Ovary (tissue), 9 donors: ENCODE measurements around the gene HPSE. TPM values are rescaled to one million over a fixed set of nuclear protein-coding genes. Genes with fewer than 3 reads are reported as not detected.

ENCODE experiments used
- DNase-seq, 5 donors: peaks; one replicate each; pipeline ENCODE4 v3.0.0-alpha.2; 2019 to 2020
- H3K27ac ChIP-seq, 2 donors: fragments of 200-600 bp; one replicate each; pipeline versions ENCODE4 v1.5.1 to v1.8.0; 2019 to 2022
- H3K27me3 ChIP-seq: fragments of 200-600 bp; one replicate; pipeline ENCODE4 v1.8.0; 2022
- H3K36me3 ChIP-seq: fragments of 200-600 bp; sonication (generic); one replicate; pipeline ENCODE4 v1.5.1; 2019
- H3K4me1 ChIP-seq: one replicate; pipeline ENCODE4 v1.8.1; 2013; ENCODE audit warnings: mild to moderate bottlenecking, moderate library complexity; ENCODE audit not compliant: insufficient read depth
- H3K4me3 ChIP-seq: fragments of 200-600 bp; sonication (generic); one replicate; pipeline ENCODE4 v1.5.1; 2017
- H3K9me3 ChIP-seq, 2 donors: fragments of 200-600 bp in 1 of 2; sonication (generic) in 1 of 2; one replicate each; pipeline versions ENCODE4 v1.5.1 to v1.8.1; 2013 to 2019; ENCODE audit warnings: mild to moderate bottlenecking in 1 of 2, moderate library complexity in 1 of 2
- CTCF ChIP-seq, 3 donors: fragments of 450-650 bp in 2 of 3; fragments of 200-600 bp in 1 of 3; IDR thresholded peaks; one replicate each; pipeline versions ENCODE4 v1.5.1 to v1.8.0; 2016 to 2022; ENCODE audit warnings: antibody characterized with exemption in 3 of 3, mild to moderate bottlenecking in 1 of 3
- EP300 ChIP-seq: sonication (generic); formaldehyde crosslinking; IDR thresholded peaks from one replicate; pipeline ENCODE4 v1.6.1; 2017; ENCODE audit warnings: antibody characterized with exemption
- POLR2A ChIP-seq: fragments of 450-650 bp; IDR thresholded peaks from one replicate; pipeline ENCODE4 v1.6.1; 2017; ENCODE audit warnings: antibody characterized with exemption, mild to moderate bottlenecking, moderate library complexity
- WGBS, 3 donors: extraction: QIAGEN DNeasy Blood & Tissue Kit in 1 of 3; methylation state at CpG; one replicate each; pipeline versions ENCODE4 v1.1.5 to v1.1.7; 2013 to 2017; 5-methylcytosine and 5-hydroxymethylcytosine counted together
- intact Hi-C, 4 donors: fragments of 100-400 bp; cut with DNase I; formaldehyde crosslinking; loops; one replicate each; pipeline versions ENCODE4 v1.11.0 to v1.15.1; 2022 to 2023
- polyA plus RNA-seq, 2 donors: library from polyadenylated mRNA; stranded (reverse); fragments of 200-250 nt in 1 of 2; fragments of 350-450 nt in 1 of 2; fragmentation: Illumina TruSeq in 1 of 2; extraction: RNeasy Lipid Tissue Mini Kit (QIAGEN cat#74804) in 1 of 2; gene quantifications; one replicate each; pipeline ENCODE4 v1.2.3, GENCODE V29; 2013 to 2014
- total RNA-seq, 7 donors: library from RNA; depleted of rRNA in 2 of 7; stranded (reverse); fragments of >200 nt in 2 of 7; fragmentation: NEBNext Ultra II Directional in 3 of 7; extraction: Animal tissue kit (Norgen Biotek cat#: 25700) in 3 of 7; gene quantifications; one replicate each; pipeline versions ENCODE4 v1.1.0 to v1.2.4, GENCODE V29; 2016 to 2023
- donor health status: DM: no; HTN: no; CAD: no; lungs with moderate emphysema.
- donor health status: DM: no; HTN: no; CAD: no.
- donor health status: Bipolar disorder and iron deficiency.
- donor health status: DM: yes; HTN: yes; CAD: no.
- donor health status: DM: no; HTN: no; CAD: no.
- donor health status: DM: yes; HTN: yes; CAD: no.

Gene HPSE
- total and polyA plus RNA-seq, 9 donors, result 4.3 to 23.3 (median 6.4) TPM

- H3K4me3 ChIP-seq, result no peak overlapping the region
- H3K9me3 ChIP-seq, result no peaks in the 10 kb centered on the region
- H3K4me1 ChIP-seq, result no peaks in the 10 kb centered on the region
- DNase-seq, result no peak
- TF ChIP-seq POLR2A (no peak), CTCF (IDR thresholded peaks at IDR 0.05) (no peak), EP300 (no peak)
- WGBS, 3 donors, result 55 to 68% (median 63%) methylated on average over 1 of the region's 1 CpG
- no peak overlapping the region for H3K27ac ChIP-seq
- intact Hi-C loops, result no loop called here
- no peaks in the 10 kb centered on the region for H3K27me3 ChIP-seq
- no peaks in the 10 kb centered on the region for H3K36me3 ChIP-seq
Measured at GRCh38 chr4:83372931-83373330, 38.3 kb upstream of the HPSE start.

GRCh38 chr4:83371936-83372335, 37.3 kb upstream of the HPSE start:
- TF ChIP-seq EP300, result no peak
- TF ChIP-seq CTCF (IDR thresholded peaks at IDR 0.05), result no peak
- no peak for TF ChIP-seq POLR2A
- intact Hi-C loops, result no loop called here
- H3K4me1 ChIP-seq, result no peaks in the 10 kb centered on the region
- H3K27me3 ChIP-seq, result no peaks in the 10 kb centered on the region
- H3K4me3 ChIP-seq, result no peak overlapping the region
- 88 to 95% (median 92%) methylated on average over 1 of the region's 1 CpG for WGBS, 3 donors
- no peak overlapping the region for H3K27ac ChIP-seq
- H3K36me3 ChIP-seq, result no peaks in the 10 kb centered on the region
- no peaks in the 10 kb centered on the region for H3K9me3 ChIP-seq
- no peak for DNase-seq

GRCh38 chr4:83371235-83371634, 36.6 kb upstream of the HPSE start:
- 81 to 93% (median 92%) methylated on average over 5 of the region's 5 CpGs for WGBS, 3 donors
- TF ChIP-seq POLR2A (no peak), EP300 (no peak), CTCF (IDR thresholded peaks at IDR 0.05) (no peak)
- Histone ChIP-seq H3K36me3 (no peaks in the 10 kb centered on the region), H3K9me3 (no peaks in the 10 kb centered on the region), H3K4me3 (no peak overlapping the region), H3K4me1 (no peaks in the 10 kb centered on the region), H3K27me3 (no peaks in the 10 kb centered on the region), H3K27ac (no peak overlapping the region)
- intact Hi-C loops, result no loop called here
- no peak for DNase-seq

GRCh38 chr4:83370640-83370906, 35.9 kb upstream of the HPSE start:
- DNase-seq, result no peak
- Histone ChIP-seq H3K4me1 (no peaks in the 10 kb centered on the region), H3K4me3 (no peak overlapping the region), H3K27me3 (no peaks in the 10 kb centered on the region), H3K27ac (no peak overlapping the region), H3K36me3 (no peaks in the 10 kb centered on the region), H3K9me3 (no peaks in the 10 kb centered on the region)
- no peak for TF ChIP-seq CTCF (IDR thresholded peaks at IDR 0.05)
- TF ChIP-seq POLR2A, result no peak
- no peak for TF ChIP-seq EP300
- 55 to 95% (median 91%) methylated on average over 1 of the region's 1 CpG for WGBS, 3 donors
- intact Hi-C loops, result no loop called here
